ENCODE measurements around the gene USP4. TPM values are rescaled to one million over a fixed set of nuclear protein-coding genes. Genes with fewer than 3 reads are reported as not detected.

The USP4 gene
- total and polyA plus RNA-seq, 2 of the 8 experiments (the other 6 are each of a cell fraction or from before 2014, with no cell fraction given) = 16.0 to 27.8 TPM

DNA sequence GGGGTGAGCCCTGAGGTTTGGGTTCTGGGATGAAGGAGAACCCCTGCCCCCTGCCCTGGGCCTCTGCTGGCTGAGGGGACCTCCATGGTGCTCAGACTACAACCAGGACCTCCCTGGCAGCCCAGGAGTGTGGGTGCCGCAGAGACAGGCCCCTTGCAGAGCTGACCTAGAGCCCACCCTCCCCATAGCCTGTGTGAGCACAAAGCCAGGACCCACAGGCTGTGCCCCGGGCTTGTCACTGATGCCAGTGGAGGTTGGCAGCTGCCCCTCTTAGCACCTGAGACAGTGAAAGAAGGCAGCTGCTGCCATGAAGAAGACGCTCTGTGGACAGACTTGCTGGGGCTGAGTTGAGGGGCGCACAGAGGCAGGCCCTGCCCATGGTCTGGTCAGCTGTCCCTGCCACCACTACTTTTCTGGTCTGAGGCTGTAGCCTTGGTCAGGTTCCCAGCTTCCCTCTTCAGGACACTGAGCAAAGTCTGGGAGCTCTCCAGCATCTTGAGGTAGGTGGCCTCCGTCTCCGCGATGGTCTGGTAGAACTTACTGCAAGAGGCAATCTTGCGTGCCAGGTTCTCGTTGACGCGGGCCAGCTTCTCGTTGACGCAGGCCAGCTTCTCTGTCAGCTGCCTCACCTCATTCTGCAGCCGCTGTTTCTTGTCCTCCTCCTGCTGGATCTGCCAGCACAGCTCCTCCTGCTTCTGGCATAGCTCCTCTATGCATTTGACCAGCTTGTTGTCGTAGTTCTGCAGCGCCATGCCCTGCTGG is 23.0 kb downstream of the USP4 start:
- H3K27me3 ChIP-seq (replicated peaks in 1 of 4; ENCODE audit: control insufficient read depth in 3 of 4, extremely low read depth in 1 of 4, insufficient read depth in 3 of 4, low read length in 3 of 4) = no peaks in the 10 kb centered on the region
- H3K4me3 ChIP-seq (ENCODE audit: extremely low read depth in 1 of 4, insufficient read depth in 2 of 4, low read depth in 3 of 4, low read length in 4 of 4) = no peak overlapping the region
- H3K36me3 ChIP-seq (ENCODE audit: control insufficient read depth in 2 of 4, insufficient read depth in 4 of 4, low read length in 3 of 4) = peaks cover 3 to 15% (median 7%) of the 10 kb centered on the region in 4 experiments; a peak in 5 of 8 replicates
- H3K23me2 ChIP-seq (ENCODE audit: low read depth, low read length) = no peaks in the 10 kb centered on the region
- no peak overlapping the region for H2AK5ac ChIP-seq (ENCODE audit: low read depth, low read length)
- H3K4me1 ChIP-seq (replicated peaks in 1 of 4; ENCODE audit: control insufficient read depth in 3 of 4, insufficient read depth in 4 of 4, low read length in 3 of 4) = no peaks in the 10 kb centered on the region
- 97% methylated on average over 16 of the region's 16 CpGs; no CpG with 5 or more reads in 1 of the 2 experiments for WGBS, 2 experiments (ENCODE audit: extremely low coverage in 1 of 2, insufficient coverage in 1 of 2, insufficient read length in 1 of 2, insufficient replicate concordance in 2 of 2, low coverage in 1 of 2, low lambda C conversion rate in 2 of 2, missing lambda C conversion rate in 1 of 2)
- H3K4me2 ChIP-seq (ENCODE audit: insufficient read depth in 1 of 2, low read depth in 2 of 2, low read length in 2 of 2) = no peak overlapping the region
- H2BK15ac ChIP-seq (ENCODE audit: low read length) = no peak overlapping the region
- FAIRE-seq = no peak
- H3K79me2 ChIP-seq (ENCODE audit: control insufficient read depth in 1 of 2, insufficient read depth in 2 of 2, low read length in 2 of 2) = no peaks in the 10 kb centered on the region
- no peak overlapping the region for H3K4ac ChIP-seq (replicated peaks; ENCODE audit: insufficient read length, low read depth, low read length)
- no peak overlapping the region for H4K91ac ChIP-seq (replicated peaks; ENCODE audit: insufficient read length, low read length)
- no peak overlapping the region for H3K14ac ChIP-seq (ENCODE audit: insufficient read length)
- POLR2A ChIA-PET (ENCODE audit: partially characterized antibody) = interaction anchor here (0.6 kb wide), 1 partner anchor 128 kb away, joined by 3 read pairs; no protein-coding TSS in a partner anchor
- H3K27ac ChIP-seq (ENCODE audit: low read depth, low read length) = no peak overlapping the region
- H2BK5ac ChIP-seq (ENCODE audit: low read depth, low read length) = no peak overlapping the region
- H3K56ac ChIP-seq (replicated peaks; ENCODE audit: insufficient read length, low read depth, low read length) = no peak overlapping the region
- no peaks in the 10 kb centered on the region for H4K20me1 ChIP-seq (replicated peaks in 1 of 2; ENCODE audit: control insufficient read depth in 1 of 2, insufficient read depth in 2 of 2, low read length in 2 of 2)
- no peak overlapping the region for H4K5ac ChIP-seq (ENCODE audit: insufficient read length, low read depth, low read length)
- no peak overlapping the region for H3K18ac ChIP-seq (ENCODE audit: extremely low read depth, low read length)
- H3K79me1 ChIP-seq (ENCODE audit: low read depth, low read length) = no peaks in the 10 kb centered on the region
- H3K23ac ChIP-seq (ENCODE audit: insufficient read length) = no peak overlapping the region
- no peak overlapping the region for H4K8ac ChIP-seq (ENCODE audit: extremely low read depth, insufficient read depth, low read length)
- no peak overlapping the region for H2BK20ac ChIP-seq (ENCODE audit: low read length)
- H2BK12ac ChIP-seq (ENCODE audit: low read depth, low read length) = no peak overlapping the region
- H3K9me3 ChIP-seq (ENCODE audit: insufficient read depth in 2 of 2, low read depth in 1 of 2, low read length in 1 of 2) = no peaks in the 10 kb centered on the region
- H2BK120ac ChIP-seq (replicated peaks; ENCODE audit: low read depth, low read length) = no peak overlapping the region
- CTCF ChIA-PET (ENCODE audit: partially characterized antibody) = interaction anchor here (1.1 kb wide), 1 partner anchor 10 kb away, joined by 4 read pairs; no protein-coding TSS in a partner anchor
- no peak for DNase-seq (ENCODE audit: low read depth in 1 of 2, low spot score in 2 of 2)
- no peak overlapping the region for H3K9ac ChIP-seq (replicated peaks in 1 of 4; ENCODE audit: extremely low read depth in 1 of 4, low read depth in 3 of 4, low read length in 3 of 4)
- no peak overlapping the region for H2AFZ ChIP-seq (ENCODE audit: low read length)
- TF ChIP-seq FOSL1 (IDR thresholded peaks at IDR 0.05; ENCODE audit: insufficient read depth, low read depth, low read length) (no peak), SUZ12 (IDR thresholded peaks at IDR 0.05; ENCODE audit: low read length) (no peak), BACH1 (IDR thresholded peaks at IDR 0.05; ENCODE audit: low read length) (no peak), POLR2A (IDR thresholded peaks at IDR 0.05; ENCODE audit: control extremely low read depth in 1 of 2, low read depth in 2 of 2, low read length in 2 of 2) (no peak), RBBP5 (IDR thresholded peaks at IDR 0.05; ENCODE audit: borderline replicate concordance, low read depth, low read length) (no peak), TAF7 (optimal IDR thresholded peaks at IDR 0.05; ENCODE audit: borderline replicate concordance, low read depth, low read length) (no peak), BCL11A (IDR thresholded peaks at IDR 0.05; ENCODE audit: low read depth in 2 of 2, low read length in 2 of 2) (no peak), MAFK (IDR thresholded peaks at IDR 0.05; ENCODE audit: low read depth, low read length) (no peak), NRF1 (IDR thresholded peaks at IDR 0.05; ENCODE audit: low read depth, low read length) (no peak), TEAD4 (IDR thresholded peaks at IDR 0.05; ENCODE audit: low read depth, low read length) (no peak), SP4 (IDR thresholded peaks at IDR 0.05; ENCODE audit: low read length) (no peak)
- TF ChIP-seq, protein P1, sequence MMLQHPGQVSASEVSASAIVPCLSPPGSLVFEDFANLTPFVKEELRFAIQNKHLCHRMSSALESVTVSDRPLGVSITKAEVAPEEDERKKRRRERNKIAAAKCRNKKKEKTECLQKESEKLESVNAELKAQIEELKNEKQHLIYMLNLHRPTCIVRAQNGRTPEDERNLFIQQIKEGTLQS (IDR thresholded peaks at IDR 0.05; ENCODE audit: insufficient read depth, low read depth, low read length) = no peak
